Transverse colon (tissue), 3 donors: ENCODE measurements around the gene PCDHB9.
"Not testable (repeated sequence)": the region's sequence is repeated elsewhere in the genome, so short reads cannot be mapped to it uniquely, and the experiment has no call there.

Experiments
- EP300 ChIP-seq: sonication (generic); formaldehyde crosslinking; IDR thresholded peaks from one replicate; pipeline ENCODE4 v1.6.1; 2017; ENCODE audit warnings: antibody characterized with exemption, low read depth
- TF ChIP-seq, protein P1 (sequence below), 5 experiments: fragments of 200-600 bp in 3 of 5; fragments of 450-650 bp in 2 of 5; sonication (generic) in 3 of 5; IDR thresholded peaks; 1 replicate in 2 of 5; 2 replicates in 3 of 5; pipeline ENCODE4 v1.5.1; 2016 to 2017; ENCODE audit warnings: antibody characterized with exemption in 5 of 5, inconsistent platforms in 3 of 5, mild to moderate bottlenecking in 2 of 5, moderate library complexity in 1 of 5

DNA sequence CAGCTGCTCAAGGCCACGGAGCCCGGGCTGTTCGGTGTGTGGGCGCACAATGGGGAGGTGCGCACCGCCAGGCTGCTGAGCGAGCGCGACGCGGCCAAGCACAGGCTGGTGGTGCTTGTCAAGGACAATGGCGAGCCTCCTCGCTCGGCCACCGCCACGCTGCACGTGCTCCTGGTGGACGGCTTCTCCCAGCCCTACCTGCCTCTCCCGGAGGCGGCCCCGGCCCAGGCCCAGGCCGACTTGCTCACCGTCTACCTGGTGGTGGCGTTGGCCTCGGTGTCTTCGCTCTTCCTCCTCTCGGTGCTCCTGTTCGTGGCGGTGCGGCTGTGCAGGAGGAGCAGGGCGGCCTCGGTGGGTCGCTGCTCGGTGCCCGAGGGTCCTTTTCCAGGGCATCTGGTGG lies 2.2 kb downstream of the PCDHB9 start:
- TF ChIP-seq EP300, result not testable (repeated sequence)
- TF ChIP-seq, protein P1, sequence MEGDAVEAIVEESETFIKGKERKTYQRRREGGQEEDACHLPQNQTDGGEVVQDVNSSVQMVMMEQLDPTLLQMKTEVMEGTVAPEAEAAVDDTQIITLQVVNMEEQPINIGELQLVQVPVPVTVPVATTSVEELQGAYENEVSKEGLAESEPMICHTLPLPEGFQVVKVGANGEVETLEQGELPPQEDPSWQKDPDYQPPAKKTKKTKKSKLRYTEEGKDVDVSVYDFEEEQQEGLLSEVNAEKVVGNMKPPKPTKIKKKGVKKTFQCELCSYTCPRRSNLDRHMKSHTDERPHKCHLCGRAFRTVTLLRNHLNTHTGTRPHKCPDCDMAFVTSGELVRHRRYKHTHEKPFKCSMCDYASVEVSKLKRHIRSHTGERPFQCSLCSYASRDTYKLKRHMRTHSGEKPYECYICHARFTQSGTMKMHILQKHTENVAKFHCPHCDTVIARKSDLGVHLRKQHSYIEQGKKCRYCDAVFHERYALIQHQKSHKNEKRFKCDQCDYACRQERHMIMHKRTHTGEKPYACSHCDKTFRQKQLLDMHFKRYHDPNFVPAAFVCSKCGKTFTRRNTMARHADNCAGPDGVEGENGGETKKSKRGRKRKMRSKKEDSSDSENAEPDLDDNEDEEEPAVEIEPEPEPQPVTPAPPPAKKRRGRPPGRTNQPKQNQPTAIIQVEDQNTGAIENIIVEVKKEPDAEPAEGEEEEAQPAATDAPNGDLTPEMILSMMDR (IDR thresholded peaks at IDR 0.05), result not testable (repeated sequence)
